GM19193 (cell line): ENCODE results near the gene TCF15.

Experiments used
- POLR2A ChIP-seq: IDR thresholded peaks from 4 replicates; pipeline ENCODE4 v1.6.1; 2011; ENCODE audit not compliant: insufficient read depth, insufficient read length; ENCODE audit errors: extremely low read depth

Gene TCF15

GRCh38 chr20:584161-584970 lies 25.7 kb downstream of the TCF15 start:
- no peak for TF ChIP-seq POLR2A

- no peak for TF ChIP-seq POLR2A
Measured at GRCh38 chr20:582204-582603, 27.9 kb downstream of the TCF15 start.

GRCh38 chr20:577167-577791 lies 32.8 kb downstream of the TCF15 start:
- no peak for TF ChIP-seq POLR2A

- no peak for TF ChIP-seq POLR2A
Measured at GRCh38 chr20:576156-576555, 34.0 kb downstream of the TCF15 start.

GRCh38 chr20:575230-575629 lies 34.9 kb downstream of the TCF15 start:
- TF ChIP-seq POLR2A = no peak

- TF ChIP-seq POLR2A = no peak
Measured at GRCh38 chr20:574297-574942, 35.7 kb downstream of the TCF15 start.

- no peak for TF ChIP-seq POLR2A
Measured at GRCh38 chr20:573414-574296, 36.5 kb downstream of the TCF15 start.

- no peak for TF ChIP-seq POLR2A
Measured at GRCh38 chr20:572727-573126, 37.4 kb downstream of the TCF15 start.

- TF ChIP-seq POLR2A = no peak
Measured at GRCh38 chr20:571754-572441, 38.2 kb downstream of the TCF15 start.

GRCh38 chr20:568673-569415 lies 41.3 kb downstream of the TCF15 start:
- no peak for TF ChIP-seq POLR2A

- no peak for TF ChIP-seq POLR2A
Measured at GRCh38 chr20:568097-568652, 41.9 kb downstream of the TCF15 start.

- TF ChIP-seq POLR2A = no peak
Measured at GRCh38 chr20:564192-564591, 45.9 kb downstream of the TCF15 start.

GRCh38 chr20:563187-563586 lies 46.9 kb downstream of the TCF15 start:
- TF ChIP-seq POLR2A = no peak

- no peak for TF ChIP-seq POLR2A
Measured at GRCh38 chr20:562232-562897, 47.7 kb downstream of the TCF15 start.
